GM13977 (cell line): Measurements from ENCODE around the gene KNOP1.
"Not testable (repeated sequence)": the region's sequence is repeated elsewhere in the genome, so short reads cannot be mapped to it uniquely, and the experiment has no call there.

Source experiments
- DNase-seq: peaks from one replicate; pipeline ENCODE4 v3.0.0; 2012; ENCODE audit warnings: low spot score
- CTCF ChIP-seq: IDR thresholded peaks from 2 replicates; pipeline ENCODE4 v1.5.1; 2012; ENCODE audit warnings: mild to moderate bottlenecking, control low read depth; ENCODE audit not compliant: insufficient read depth; ENCODE audit errors: extremely low read depth, missing control alignments
- in situ Hi-C: fragments of 300-500 bp; cut with MboI; formaldehyde crosslinking; loops from one replicate; pipeline ENCODE4 v1.12.0; 2022; ENCODE audit warnings: low sequenced_read_pairs, low pct_unique_long_range_greater_than_20kb, mixed read lengths, inconsistent platforms; ENCODE audit not compliant: unreplicated experiment

Gene KNOP1

GRCh38 chr16:19680881-19681340 lies 37.1 kb downstream of the KNOP1 start:
- TF ChIP-seq CTCF = no peak
- no peak for DNase-seq
- in situ Hi-C loops = no loop called here

GRCh38 chr16:19679281-19679680 lies 38.7 kb downstream of the KNOP1 start:
- in situ Hi-C loops, DNase-seq: not testable (repeated sequence)

- DNase-seq = no peak
- no peak for TF ChIP-seq CTCF
- in situ Hi-C loops = no loop called here
These were observed 39.2 kb downstream of the KNOP1 start for GRCh38 chr16:19678804-19679203.

GRCh38 chr16:19677402-19677801 lies 40.6 kb downstream of the KNOP1 start:
- in situ Hi-C loops = no loop called here
- no peak for DNase-seq
- TF ChIP-seq CTCF = no peak

GRCh38 chr16:19674485-19674884 lies 43.5 kb downstream of the KNOP1 start:
- TF ChIP-seq CTCF = no peak
- no peak for DNase-seq
- in situ Hi-C loops = no loop called here

GRCh38 chr16:19672378-19672777 lies 45.6 kb downstream of the KNOP1 start:
- in situ Hi-C loops = no loop called here
- no peak for DNase-seq
- TF ChIP-seq CTCF = no peak

GRCh38 chr16:19666477-19666876 lies 51.5 kb downstream of the KNOP1 start:
- in situ Hi-C loops = no loop called here
- no peak for TF ChIP-seq CTCF
- no peak for DNase-seq

- in situ Hi-C loops, DNase-seq: not testable (repeated sequence)
These were observed 52.7 kb downstream of the KNOP1 start for GRCh38 chr16:19665313-19665712.
